SU-DHL-6 (cell line): ENCODE measurements around the gene BCL2L11.

Source experiments
- H2AFZ ChIP-seq: fragments of 200-600 bp; sonication (generic); 2 replicates; pipeline ENCODE4 v1.6.1; 2014; ENCODE audit warnings: low read depth, mild to moderate bottlenecking, moderate library complexity, mixed read lengths, antibody characterized with exemption, low read length; ENCODE audit not compliant: severe bottlenecking
- H3F3A ChIP-seq: fragments of 200-600 bp; shearing (Covaris generic); 2 replicates; pipeline ENCODE4 v1.6.0; 2016; ENCODE audit warnings: antibody characterized with exemption, mild to moderate bottlenecking; ENCODE audit not compliant: insufficient read depth
- H3K27ac ChIP-seq: fragments of 200-600 bp; sonication (generic); 2 replicates; pipeline ENCODE4 v1.5.1; 2016; ENCODE audit warnings: low read depth, mild to moderate bottlenecking, low read length, moderate library complexity, mixed read lengths
- H3K27me3 ChIP-seq: fragments of 200-600 bp; sonication (generic), shearing (Covaris generic); 2 replicates; pipeline ENCODE4 v1.6.0; 2014; ENCODE audit warnings: mild to moderate bottlenecking, low read length
- H3K36me3 ChIP-seq: fragments of 200-600 bp; sonication (generic); 2 replicates; pipeline ENCODE4 v1.6.1; 2014; ENCODE audit warnings: mild to moderate bottlenecking, low read length, mixed read lengths
- H3K4me2 ChIP-seq: fragments of 300-600, 200-600 bp; shearing (Covaris generic), sonication (generic); 2 replicates; pipeline ENCODE4 v1.6.0; 2014; ENCODE audit warnings: low read length, low read depth, mild to moderate bottlenecking; ENCODE audit not compliant: poor library complexity, severe bottlenecking
- H3K4me3 ChIP-seq: fragments of 200-600 bp; sonication (generic); 2 replicates; pipeline ENCODE4 v1.5.1; 2014; ENCODE audit warnings: antibody characterized with exemption, low read length, mild to moderate bottlenecking, mixed read lengths; ENCODE audit not compliant: insufficient read depth, poor library complexity, severe bottlenecking
- H3K79me2 ChIP-seq: fragments of 200-600 bp; sonication (generic); 2 replicates; pipeline ENCODE4 v1.6.1; 2014; ENCODE audit warnings: mild to moderate bottlenecking, low read length, moderate library complexity; ENCODE audit not compliant: insufficient read depth
- H3K9ac ChIP-seq: fragments of 200-600 bp; sonication (generic); 2 replicates; pipeline ENCODE4 v1.7.0; 2014; ENCODE audit warnings: mild to moderate bottlenecking, low read length
- H3K9me2 ChIP-seq: fragments of 200-600 bp; sonication (generic); replicated peaks from 2 replicates; pipeline ENCODE4 v1.6.1; 2014; ENCODE audit warnings: low read length; ENCODE audit not compliant: insufficient read depth
- H3K9me3 ChIP-seq: fragments of 200-600 bp; sonication (generic); 2 replicates; pipeline ENCODE4 v1.6.1; 2014; ENCODE audit warnings: low read length, mixed read lengths; ENCODE audit not compliant: insufficient read depth
- H4K20me1 ChIP-seq: fragments of 200-600 bp; sonication (generic); 2 replicates; pipeline ENCODE4 v1.6.1; 2014; ENCODE audit warnings: low read depth, mild to moderate bottlenecking, antibody characterized with exemption, low read length, moderate library complexity, mixed read lengths
- EZH2phosphoT487 ChIP-seq: fragments of 200-600 bp; sonication (generic), shearing (Covaris generic); conservative IDR thresholded peaks from 2 replicates; pipeline ENCODE4 v1.6.1; 2018; ENCODE audit warnings: mild to moderate bottlenecking, antibody characterized with exemption, low read length, moderate library complexity, mixed read lengths
- TF ChIP-seq, protein P1 (sequence below): fragments of 200-600 bp; sonication (generic); IDR thresholded peaks from one replicate; pipeline ENCODE4 v1.5.1; 2017; ENCODE audit warnings: antibody characterized with exemption, mild to moderate bottlenecking, low read length, moderate library complexity; ENCODE audit not compliant: insufficient read depth, poor library complexity, severe bottlenecking

Gene BCL2L11

DNA sequence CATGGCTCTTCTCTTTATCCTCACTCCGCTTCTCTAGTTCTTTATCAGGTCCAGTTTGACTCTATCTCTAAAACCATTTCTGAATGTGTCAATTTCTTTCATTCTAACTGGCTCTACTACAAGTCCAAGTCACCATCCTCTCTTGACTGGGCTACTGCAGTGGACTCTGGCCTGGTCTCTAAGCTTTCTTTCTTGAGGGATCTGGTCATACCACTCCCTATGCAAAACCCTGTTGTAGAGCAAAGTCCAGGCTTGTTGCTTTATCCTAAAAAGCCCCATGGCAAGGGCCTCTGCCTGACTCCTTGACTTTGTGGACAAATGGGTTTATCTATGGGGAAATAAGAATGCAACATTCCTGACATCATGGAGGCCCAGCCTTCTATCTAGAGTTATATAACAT is 87.1 kb downstream of the BCL2L11 start:
- Histone ChIP-seq H3K27me3 (no peaks in the 10 kb centered on the region), H3K9me3 (peaks cover 15% of the 10 kb centered on the region; the same call in 1 of the 2 replicates), H4K20me1 (no peaks in the 10 kb centered on the region), H3K79me2 (no peaks in the 10 kb centered on the region), H2AFZ (no peak overlapping the region), H3K36me3 (no peaks in the 10 kb centered on the region; the same call in none of the 2 replicates), H3K27ac (no peak overlapping the region), H3K4me3 (no peak overlapping the region), H3K9me2 (no peaks in the 10 kb centered on the region), H3K9ac (no peak overlapping the region), H3K4me2 (no peak overlapping the region), H3F3A (peaks cover 24% of the 10 kb centered on the region)
- TF ChIP-seq, protein P1, sequence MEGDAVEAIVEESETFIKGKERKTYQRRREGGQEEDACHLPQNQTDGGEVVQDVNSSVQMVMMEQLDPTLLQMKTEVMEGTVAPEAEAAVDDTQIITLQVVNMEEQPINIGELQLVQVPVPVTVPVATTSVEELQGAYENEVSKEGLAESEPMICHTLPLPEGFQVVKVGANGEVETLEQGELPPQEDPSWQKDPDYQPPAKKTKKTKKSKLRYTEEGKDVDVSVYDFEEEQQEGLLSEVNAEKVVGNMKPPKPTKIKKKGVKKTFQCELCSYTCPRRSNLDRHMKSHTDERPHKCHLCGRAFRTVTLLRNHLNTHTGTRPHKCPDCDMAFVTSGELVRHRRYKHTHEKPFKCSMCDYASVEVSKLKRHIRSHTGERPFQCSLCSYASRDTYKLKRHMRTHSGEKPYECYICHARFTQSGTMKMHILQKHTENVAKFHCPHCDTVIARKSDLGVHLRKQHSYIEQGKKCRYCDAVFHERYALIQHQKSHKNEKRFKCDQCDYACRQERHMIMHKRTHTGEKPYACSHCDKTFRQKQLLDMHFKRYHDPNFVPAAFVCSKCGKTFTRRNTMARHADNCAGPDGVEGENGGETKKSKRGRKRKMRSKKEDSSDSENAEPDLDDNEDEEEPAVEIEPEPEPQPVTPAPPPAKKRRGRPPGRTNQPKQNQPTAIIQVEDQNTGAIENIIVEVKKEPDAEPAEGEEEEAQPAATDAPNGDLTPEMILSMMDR: no peak

DNA sequence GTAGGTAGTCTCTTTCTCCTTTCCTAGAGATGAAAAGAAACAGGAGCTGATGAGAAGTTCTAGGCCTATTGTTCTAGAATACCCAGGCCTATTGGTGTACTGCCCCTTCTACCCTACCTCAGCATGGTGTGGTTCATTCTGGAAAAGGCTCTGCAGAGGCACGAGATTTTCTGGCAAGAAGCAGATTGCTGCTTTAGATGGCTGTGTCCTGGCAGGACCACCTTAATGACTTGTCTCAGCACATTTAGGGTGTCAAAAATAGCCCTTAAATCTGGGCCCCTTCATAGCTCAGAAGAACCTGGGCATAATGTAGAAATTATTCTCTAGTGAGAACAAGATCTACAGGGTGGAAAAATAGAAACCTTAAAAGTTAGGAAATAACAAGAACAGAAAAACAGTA is 87.9 kb downstream of the BCL2L11 start:
- Histone ChIP-seq H3K9me2 (no peaks in the 10 kb centered on the region), H3K4me3 (no peak overlapping the region), H3F3A (peaks cover 24% of the 10 kb centered on the region), H3K4me2 (peak overlapping the region; percentile 75), H3K27me3 (no peaks in the 10 kb centered on the region), H2AFZ (no peak overlapping the region), H3K9ac (peak overlapping the region; percentile 15; the same call in 1 of the 2 replicates), H4K20me1 (no peaks in the 10 kb centered on the region), H3K36me3 (peaks cover 7% of the 10 kb centered on the region), H3K9me3 (peaks cover 20% of the 10 kb centered on the region; the same call in 1 of the 2 replicates), H3K79me2 (no peaks in the 10 kb centered on the region), H3K27ac (peak overlapping the region; percentile 91)
- no peak for TF ChIP-seq EZH2phosphoT487
- TF ChIP-seq, protein P1: no peak

DNA sequence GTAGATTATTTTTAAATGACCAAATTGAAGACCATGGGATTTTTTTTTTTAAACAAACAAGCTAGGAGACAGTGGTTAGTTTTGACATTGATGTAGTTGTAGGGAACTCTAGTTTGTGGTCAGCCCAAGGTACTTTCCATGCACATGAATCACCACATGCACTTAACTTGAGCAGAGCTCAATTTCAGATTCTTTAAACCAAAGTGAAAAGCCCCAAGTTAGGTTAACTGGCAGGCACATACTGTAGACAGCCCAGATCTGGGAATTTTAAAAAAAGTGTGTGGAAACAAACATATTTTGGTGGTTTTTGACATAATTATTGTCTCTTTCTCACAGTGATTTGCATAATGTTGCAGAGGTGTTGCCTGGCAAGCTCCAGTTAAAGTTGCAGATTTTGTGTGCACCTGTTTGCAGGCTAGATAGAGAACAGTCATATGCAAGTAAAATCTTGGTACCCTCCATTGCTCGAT is 88.4 kb downstream of the BCL2L11 start:
- no peak for TF ChIP-seq EZH2phosphoT487
- TF ChIP-seq, protein P1: no peak
- Histone ChIP-seq H4K20me1 (no peaks in the 10 kb centered on the region), H3K27ac (peak overlapping the region; percentile 91), H3K9me3 (peaks cover 24% of the 10 kb centered on the region; the same call in 1 of the 2 replicates), H2AFZ (no peak overlapping the region), H3K27me3 (no peaks in the 10 kb centered on the region), H3K36me3 (peaks cover 11% of the 10 kb centered on the region), H3K4me2 (peak overlapping the region; percentile 75), H3K9me2 (no peaks in the 10 kb centered on the region), H3K4me3 (peak overlapping the region; percentile 27), H3K79me2 (no peaks in the 10 kb centered on the region), H3F3A (peaks cover 24% of the 10 kb centered on the region), H3K9ac (peak overlapping the region; percentile 15)
